ENCODE results near the gene RIBC2.

RIBC2 gene

DNA sequence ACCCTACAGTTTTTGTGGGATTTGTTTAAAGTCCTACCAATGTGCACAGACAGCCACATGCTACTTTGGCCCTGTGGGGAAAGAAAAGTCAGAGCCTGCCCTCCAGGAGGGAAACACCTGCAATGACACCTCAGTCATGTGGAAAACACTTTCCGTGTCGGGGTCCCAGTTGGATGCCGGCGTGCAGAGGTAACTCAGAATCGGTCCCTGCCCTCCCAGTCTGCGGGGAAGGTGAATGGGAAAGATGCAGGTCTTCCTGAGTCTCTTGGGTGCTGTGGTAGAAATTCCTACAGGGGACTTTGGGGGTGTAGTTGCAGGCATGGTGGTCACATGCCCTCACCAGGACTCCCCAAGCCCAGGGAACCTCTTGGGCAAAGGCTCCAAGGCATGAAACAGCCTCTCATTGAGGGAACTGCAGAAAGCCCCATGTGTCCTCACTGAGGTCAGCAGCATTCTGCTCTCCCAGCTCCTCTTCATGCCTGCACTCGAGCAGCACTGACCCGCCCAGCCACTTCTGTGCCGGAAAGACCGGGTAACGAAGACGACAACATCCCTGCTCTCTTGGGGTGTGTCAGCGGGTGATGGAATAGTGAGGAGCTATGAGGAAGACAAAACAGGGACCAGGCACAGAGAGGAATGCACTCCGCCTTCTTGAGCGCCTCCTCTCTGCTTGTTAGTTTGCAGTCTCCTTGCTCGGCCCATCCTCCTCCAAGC lies 4.7 kb downstream of the RIBC2 start:
- Mint-ChIP-seq H3K27me3 (ENCODE audit: low read depth) (no peaks in the 10 kb centered on the region), H3K4me1 (ENCODE audit: low read depth) (peaks cover 14% of the 10 kb centered on the region)

DNA sequence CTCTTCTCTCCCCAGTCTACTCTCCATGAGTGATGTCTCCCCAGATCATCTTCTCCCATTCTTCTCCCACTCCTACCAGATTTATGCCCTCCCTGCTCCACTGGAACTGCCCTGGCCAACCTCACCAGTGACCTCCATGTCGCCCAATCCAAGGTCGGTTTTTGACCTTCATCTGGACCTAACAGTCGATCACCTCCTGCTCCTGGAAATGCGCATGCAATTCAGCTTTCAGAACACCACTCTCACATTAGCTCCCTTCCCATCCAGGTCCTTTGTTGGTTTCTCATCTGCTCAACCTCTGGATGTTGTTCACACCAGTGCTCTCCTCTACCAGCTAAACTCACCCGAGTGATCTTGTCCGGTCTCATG lies 5.3 kb downstream of the RIBC2 start:
- Mint-ChIP-seq H3K27ac (no peak overlapping the region), H3K36me3 (ENCODE audit: low read depth) (peaks cover 32% of the 10 kb centered on the region), H3K27me3 (ENCODE audit: low read depth) (no peaks in the 10 kb centered on the region), H3K9me3 (no peaks in the 10 kb centered on the region), H3K4me3 (no peak overlapping the region), H3K4me1 (ENCODE audit: low read depth) (peaks cover 13% of the 10 kb centered on the region)
- DNase-seq (ENCODE audit: low spot score) = no peak

More for the DNA sequence above, 4.7 kb downstream of the RIBC2 start:
- Mint-ChIP-seq H3K4me3 (no peak overlapping the region), H3K27ac (no peak overlapping the region), H3K9me3 (no peaks in the 10 kb centered on the region), H3K36me3 (ENCODE audit: low read depth) (peaks cover 32% of the 10 kb centered on the region)
- DNase-seq (ENCODE audit: low spot score) = no peak

DNA sequence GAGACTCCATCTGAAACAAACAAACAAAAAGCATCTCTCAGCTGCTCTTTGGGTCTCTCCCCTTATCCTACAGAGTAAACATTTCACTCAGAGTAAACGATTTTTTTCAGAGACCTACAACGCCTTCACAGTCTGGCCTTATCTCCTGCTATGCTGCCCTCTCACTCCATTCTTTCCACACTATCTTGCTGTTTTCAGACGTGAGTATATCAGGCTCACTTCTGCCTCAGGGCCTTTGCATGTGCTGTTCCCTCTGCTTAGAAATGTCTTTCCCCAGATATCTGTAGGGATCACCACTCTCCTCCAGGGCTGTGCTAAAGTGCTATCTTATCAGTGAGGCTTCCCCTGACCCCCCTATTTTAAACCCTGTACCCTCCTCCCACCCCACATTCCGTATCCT lies 6.5 kb downstream of the RIBC2 start:
- Mint-ChIP-seq H3K36me3 (ENCODE audit: low read depth) (peaks cover 32% of the 10 kb centered on the region), H3K4me1 (ENCODE audit: low read depth) (peaks cover 5% of the 10 kb centered on the region), H3K4me3 (no peak overlapping the region), H3K27me3 (ENCODE audit: low read depth) (no peaks in the 10 kb centered on the region), H3K27ac (no peak overlapping the region), H3K9me3 (no peaks in the 10 kb centered on the region)
- no peak for DNase-seq (ENCODE audit: low spot score)

DNA sequence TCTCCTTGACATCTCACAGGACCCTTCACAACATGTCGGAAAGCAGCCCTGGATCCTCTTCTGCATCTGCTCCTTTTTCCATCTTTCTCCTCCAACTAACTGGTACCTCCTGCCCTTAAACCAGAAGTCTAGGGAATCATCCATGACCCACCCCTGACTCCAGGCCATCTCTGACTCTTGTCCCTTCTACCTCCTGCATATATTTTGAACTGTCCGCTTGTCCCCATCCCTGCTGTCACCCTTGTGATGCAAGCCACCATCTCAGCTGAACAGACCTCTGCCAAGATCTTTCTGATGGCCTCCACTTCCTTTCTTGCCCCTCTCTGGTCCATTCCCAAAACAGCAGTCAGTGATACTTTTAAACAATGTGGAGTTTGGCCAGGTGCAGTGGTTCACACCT lies 7.0 kb downstream of the RIBC2 start:
- Mint-ChIP-seq H3K4me1 (ENCODE audit: low read depth) (peaks cover 5% of the 10 kb centered on the region), H3K27ac (no peak overlapping the region), H3K9me3 (no peaks in the 10 kb centered on the region), H3K27me3 (ENCODE audit: low read depth) (no peaks in the 10 kb centered on the region), H3K36me3 (ENCODE audit: low read depth) (peaks cover 32% of the 10 kb centered on the region), H3K4me3 (no peak overlapping the region)
- DNase-seq (ENCODE audit: low spot score) = no peak

DNA sequence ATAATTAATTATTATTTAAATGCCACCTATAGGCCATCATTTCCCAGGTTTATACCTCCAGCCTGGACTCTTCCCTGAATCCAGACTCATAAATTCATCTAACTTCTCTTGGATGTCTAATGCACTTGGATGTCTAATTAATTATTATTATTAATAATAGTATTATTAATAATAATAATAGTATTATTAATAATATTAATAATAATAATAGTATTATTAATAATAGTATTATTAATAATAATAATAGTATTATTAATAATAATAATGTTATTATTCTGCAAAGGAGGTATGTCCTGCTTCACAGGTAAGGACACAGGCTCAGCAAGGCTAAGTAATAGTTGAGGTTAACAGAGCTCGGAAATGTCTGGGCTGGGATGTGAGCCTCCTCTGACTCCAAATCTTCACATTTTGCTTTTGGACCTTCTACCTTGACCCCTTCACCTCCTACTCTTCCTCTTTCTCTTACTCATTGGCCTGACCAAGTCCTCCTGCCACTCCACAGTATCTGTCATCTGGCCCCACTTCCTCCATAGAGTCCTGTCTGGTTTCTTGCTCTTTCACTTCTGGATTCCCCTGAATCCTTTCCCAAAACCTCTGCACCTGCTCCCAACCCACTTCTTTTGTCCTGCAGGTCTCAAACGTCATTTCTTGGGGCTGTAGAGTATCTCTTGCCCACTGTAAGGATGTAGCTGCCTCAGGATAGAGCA lies 8.0 kb downstream of the RIBC2 start:
- no peak for DNase-seq (ENCODE audit: low spot score)
- no peaks in the 10 kb centered on the region for H3K27me3 Mint-ChIP-seq (ENCODE audit: low read depth)
- peaks cover 4% of the 10 kb centered on the region for H3K9me3 Mint-ChIP-seq
- no peak overlapping the region for H3K4me3 Mint-ChIP-seq
- no peak overlapping the region for H3K27ac Mint-ChIP-seq
- H3K36me3 Mint-ChIP-seq (ENCODE audit: low read depth) = peaks cover 33% of the 10 kb centered on the region
- peaks cover 2% of the 10 kb centered on the region for H3K4me1 Mint-ChIP-seq (ENCODE audit: low read depth)

DNA sequence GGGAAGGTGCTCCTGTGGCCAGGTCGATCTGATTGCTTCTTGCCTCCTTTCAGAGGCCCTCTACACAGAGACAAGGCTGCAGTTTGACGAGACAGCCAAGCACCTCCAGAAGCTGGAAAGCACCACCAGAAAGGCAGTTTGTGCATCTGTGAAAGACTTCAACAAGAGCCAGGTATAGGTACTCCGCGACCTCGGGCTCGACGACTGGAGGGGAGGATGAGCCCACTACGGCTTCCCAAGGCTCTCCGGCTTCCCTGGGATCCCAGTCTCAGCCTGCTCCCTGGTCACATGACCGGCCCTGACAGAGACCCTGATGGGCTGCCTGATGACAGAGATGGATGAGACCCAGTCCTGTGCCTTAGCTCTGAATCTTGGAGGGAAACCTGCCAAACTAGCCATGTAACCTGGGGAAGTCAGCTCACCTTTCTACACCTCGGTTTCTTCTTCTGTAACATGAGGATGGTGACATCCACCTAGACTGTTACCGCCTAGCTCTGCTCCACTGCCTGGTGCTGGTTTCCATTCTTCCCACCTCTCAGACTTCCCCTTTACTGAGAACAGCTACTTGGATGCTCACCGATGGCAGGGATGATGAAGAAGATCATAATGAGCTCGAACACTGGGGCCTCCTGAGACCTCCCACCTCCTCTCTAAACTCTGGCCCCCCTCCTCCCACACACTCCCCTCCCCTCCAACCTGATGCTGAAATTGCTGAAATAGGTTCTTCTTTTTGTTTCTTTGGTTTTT lies 8.9 kb downstream of the RIBC2 start:
- H3K27ac Mint-ChIP-seq = no peak overlapping the region

DNA sequence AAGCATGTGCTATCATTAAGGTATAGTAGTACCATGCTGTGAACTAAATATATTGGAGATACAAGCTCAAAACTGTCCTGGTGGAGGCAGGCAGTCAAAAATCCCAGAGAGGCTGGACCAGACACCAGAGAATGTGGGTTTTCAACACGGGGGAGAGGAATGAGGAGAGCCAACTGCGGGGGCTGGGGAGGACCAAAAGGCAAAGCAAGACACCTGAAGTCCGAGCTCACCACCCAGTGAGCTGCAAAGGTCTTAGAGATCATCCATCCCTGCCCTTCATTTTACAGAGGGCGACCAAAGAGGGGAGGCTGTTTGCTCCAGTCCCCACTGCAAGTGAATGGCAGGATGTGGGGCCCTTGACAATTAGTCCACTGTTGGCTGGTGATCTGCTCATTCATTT lies 10.0 kb downstream of the RIBC2 start:
- peaks cover 35% of the 10 kb centered on the region for H3K36me3 Mint-ChIP-seq (ENCODE audit: low read depth)
- no peaks in the 10 kb centered on the region for H3K4me1 Mint-ChIP-seq (ENCODE audit: low read depth)
- no peak overlapping the region for H3K27ac Mint-ChIP-seq
- no peak for DNase-seq (ENCODE audit: low spot score)
- peaks cover 10% of the 10 kb centered on the region for H3K9me3 Mint-ChIP-seq
- no peaks in the 10 kb centered on the region for H3K27me3 Mint-ChIP-seq (ENCODE audit: low read depth)
- H3K4me3 Mint-ChIP-seq = no peak overlapping the region

More for the DNA sequence above, 8.9 kb downstream of the RIBC2 start:
- no peak overlapping the region for H3K4me3 Mint-ChIP-seq
- H3K4me1 Mint-ChIP-seq (ENCODE audit: low read depth) = no peaks in the 10 kb centered on the region
- DNase-seq (ENCODE audit: low spot score) = no peak
- peaks cover 10% of the 10 kb centered on the region for H3K9me3 Mint-ChIP-seq
- H3K27me3 Mint-ChIP-seq (ENCODE audit: low read depth) = no peaks in the 10 kb centered on the region
- H3K36me3 Mint-ChIP-seq (ENCODE audit: low read depth) = peaks cover 39% of the 10 kb centered on the region

DNA sequence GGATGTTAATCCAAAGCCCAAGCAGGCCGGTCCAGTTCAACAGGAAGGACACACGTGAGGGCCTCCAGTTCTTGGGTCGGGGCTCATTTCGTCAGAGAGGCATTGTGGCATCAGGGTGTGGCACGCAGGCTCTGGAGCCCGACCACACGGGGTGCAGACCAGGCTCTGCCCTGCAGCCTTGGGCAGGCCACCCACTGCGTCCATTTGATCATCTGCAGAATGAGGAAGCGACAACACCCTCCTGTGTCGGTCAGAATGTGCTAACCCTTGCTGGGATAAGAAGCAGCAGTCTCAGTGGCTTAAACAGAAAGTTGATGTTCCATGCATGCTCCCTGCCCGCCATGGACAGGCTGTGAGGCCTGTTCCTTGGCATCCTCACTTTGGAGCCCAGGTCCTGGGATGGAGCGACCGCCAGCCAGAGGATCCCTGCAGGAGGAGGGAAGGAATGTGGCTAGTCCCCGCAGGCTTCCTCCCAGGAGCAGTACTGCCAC lies 10.8 kb downstream of the RIBC2 start:
- no peak for DNase-seq (ENCODE audit: low spot score)
- H3K36me3 Mint-ChIP-seq (ENCODE audit: low read depth) = peaks cover 27% of the 10 kb centered on the region
- H3K4me1 Mint-ChIP-seq (ENCODE audit: low read depth) = no peaks in the 10 kb centered on the region
- no peak overlapping the region for H3K4me3 Mint-ChIP-seq
- H3K27me3 Mint-ChIP-seq (ENCODE audit: low read depth) = no peaks in the 10 kb centered on the region
- H3K27ac Mint-ChIP-seq = no peak overlapping the region
- peaks cover 10% of the 10 kb centered on the region for H3K9me3 Mint-ChIP-seq

DNA sequence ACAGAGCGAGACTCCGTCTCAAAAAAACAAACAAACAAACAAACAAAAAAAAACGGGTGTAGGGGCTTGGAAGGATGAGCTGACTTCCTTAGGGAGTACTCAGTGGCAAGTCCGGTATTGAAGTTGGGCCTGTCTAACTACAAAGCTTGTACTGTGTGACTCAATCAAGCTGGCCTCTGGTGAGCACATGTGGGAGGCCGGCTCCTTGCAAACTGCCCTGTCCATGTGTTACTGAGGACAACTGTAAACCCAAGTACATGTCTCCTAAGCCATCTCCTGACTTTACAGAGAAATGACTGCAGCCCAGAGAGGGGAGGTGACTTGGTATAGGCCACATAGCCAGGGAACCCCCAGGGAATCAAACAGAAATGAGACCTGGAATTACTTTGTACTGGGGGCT lies 11.6 kb downstream of the RIBC2 start:
- no peak overlapping the region for H3K4me3 Mint-ChIP-seq
- H3K4me1 Mint-ChIP-seq (ENCODE audit: low read depth) = no peaks in the 10 kb centered on the region
- no peaks in the 10 kb centered on the region for H3K27me3 Mint-ChIP-seq (ENCODE audit: low read depth)
- H3K27ac Mint-ChIP-seq = no peak overlapping the region
- peaks cover 10% of the 10 kb centered on the region for H3K9me3 Mint-ChIP-seq
- peaks cover 25% of the 10 kb centered on the region for H3K36me3 Mint-ChIP-seq (ENCODE audit: low read depth)
- no peak for DNase-seq (ENCODE audit: low spot score)

DNA sequence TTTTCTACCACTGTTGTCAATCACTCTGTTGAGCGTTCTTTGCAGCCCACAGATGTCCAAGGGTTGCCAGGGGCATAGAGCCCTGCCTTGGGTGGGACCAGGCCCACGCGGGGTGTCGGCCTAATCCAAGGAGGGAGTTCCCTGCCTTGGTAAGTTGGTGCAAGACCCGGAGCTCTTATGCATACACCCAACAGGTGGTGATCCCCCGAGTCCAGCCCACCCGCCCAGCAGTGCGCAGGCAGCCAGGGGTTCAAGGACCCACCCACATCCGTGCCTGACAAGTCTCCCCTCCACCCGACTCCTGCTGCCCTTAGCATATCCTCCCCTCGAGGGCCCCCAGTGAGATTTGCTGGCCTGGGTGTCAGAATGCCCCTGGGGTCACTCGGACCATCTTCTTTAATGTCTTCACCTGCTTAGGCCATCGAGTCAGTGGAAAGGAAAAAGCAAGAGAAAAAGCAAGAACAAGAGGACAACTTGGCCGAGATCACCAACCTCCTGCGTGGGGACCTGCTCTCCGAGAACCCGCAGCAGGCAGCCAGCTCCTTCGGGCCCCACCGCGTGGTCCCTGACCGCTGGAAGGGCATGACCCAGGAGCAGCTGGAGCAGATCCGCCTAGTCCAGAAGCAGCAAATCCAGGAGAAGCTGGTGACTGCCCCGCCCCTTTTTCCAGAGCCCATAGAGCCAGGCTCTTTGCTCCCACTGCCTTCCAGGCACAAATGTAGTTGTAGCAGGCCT lies 12.2 kb downstream of the RIBC2 start:
- DNase-seq (ENCODE audit: low spot score) = no peak
- Mint-ChIP-seq H3K36me3 (ENCODE audit: low read depth) (peaks cover 19% of the 10 kb centered on the region), H3K4me3 (no peak overlapping the region), H3K4me1 (ENCODE audit: low read depth) (no peaks in the 10 kb centered on the region), H3K27ac (no peak overlapping the region), H3K27me3 (ENCODE audit: low read depth) (no peaks in the 10 kb centered on the region), H3K9me3 (peaks cover 10% of the 10 kb centered on the region)

DNA sequence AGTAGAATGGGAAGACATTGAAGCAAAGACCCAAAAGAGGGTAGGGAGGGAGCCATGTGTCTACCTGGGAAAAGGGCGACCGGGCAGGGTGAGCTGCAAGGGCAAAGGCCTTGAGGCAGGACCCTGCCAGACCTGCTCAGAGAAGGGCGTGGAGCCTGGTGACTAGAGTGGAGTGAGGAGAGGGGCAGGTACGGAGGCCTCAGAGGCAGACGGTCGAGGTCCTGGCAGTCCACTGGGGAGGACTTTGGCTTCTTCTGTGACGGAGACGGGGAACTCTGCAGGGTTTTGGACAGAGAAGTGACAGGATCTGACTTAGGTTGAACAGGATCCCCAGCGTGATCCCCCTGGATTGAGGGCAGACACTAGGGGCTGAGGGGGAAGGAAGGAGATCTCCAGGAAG lies 12.9 kb downstream of the RIBC2 start:
- Mint-ChIP-seq H3K4me1 (ENCODE audit: low read depth) (no peaks in the 10 kb centered on the region), H3K36me3 (ENCODE audit: low read depth) (peaks cover 19% of the 10 kb centered on the region), H3K4me3 (no peak overlapping the region), H3K27ac (no peak overlapping the region), H3K9me3 (peaks cover 10% of the 10 kb centered on the region), H3K27me3 (ENCODE audit: low read depth) (no peaks in the 10 kb centered on the region)
- DNase-seq (ENCODE audit: low spot score) = no peak

DNA sequence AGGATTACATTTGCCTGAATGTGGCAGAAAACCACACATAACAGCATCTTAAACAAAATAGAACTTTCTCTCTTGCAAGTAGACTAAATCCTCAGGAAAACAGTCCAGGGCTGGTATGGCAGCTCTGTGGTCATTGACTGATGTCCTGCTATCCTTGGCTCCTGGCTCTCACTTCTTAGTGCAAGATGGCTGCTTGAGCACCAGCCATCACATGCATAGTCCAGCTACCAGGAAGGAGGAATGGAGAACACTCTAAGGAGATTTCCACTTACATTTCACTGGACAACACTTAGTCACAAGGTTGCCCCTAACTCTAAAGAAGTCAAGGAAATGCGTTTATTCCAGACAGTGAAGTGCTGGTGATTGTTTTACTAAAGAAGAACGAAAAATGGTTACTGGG lies 13.6 kb downstream of the RIBC2 start:
- peaks cover 10% of the 10 kb centered on the region for H3K9me3 Mint-ChIP-seq
- H3K4me3 Mint-ChIP-seq = no peak overlapping the region
- H3K4me1 Mint-ChIP-seq (ENCODE audit: low read depth) = no peaks in the 10 kb centered on the region
- H3K27ac Mint-ChIP-seq = no peak overlapping the region
- no peaks in the 10 kb centered on the region for H3K27me3 Mint-ChIP-seq (ENCODE audit: low read depth)
- peaks cover 14% of the 10 kb centered on the region for H3K36me3 Mint-ChIP-seq (ENCODE audit: low read depth)
- DNase-seq (ENCODE audit: low spot score) = no peak

DNA sequence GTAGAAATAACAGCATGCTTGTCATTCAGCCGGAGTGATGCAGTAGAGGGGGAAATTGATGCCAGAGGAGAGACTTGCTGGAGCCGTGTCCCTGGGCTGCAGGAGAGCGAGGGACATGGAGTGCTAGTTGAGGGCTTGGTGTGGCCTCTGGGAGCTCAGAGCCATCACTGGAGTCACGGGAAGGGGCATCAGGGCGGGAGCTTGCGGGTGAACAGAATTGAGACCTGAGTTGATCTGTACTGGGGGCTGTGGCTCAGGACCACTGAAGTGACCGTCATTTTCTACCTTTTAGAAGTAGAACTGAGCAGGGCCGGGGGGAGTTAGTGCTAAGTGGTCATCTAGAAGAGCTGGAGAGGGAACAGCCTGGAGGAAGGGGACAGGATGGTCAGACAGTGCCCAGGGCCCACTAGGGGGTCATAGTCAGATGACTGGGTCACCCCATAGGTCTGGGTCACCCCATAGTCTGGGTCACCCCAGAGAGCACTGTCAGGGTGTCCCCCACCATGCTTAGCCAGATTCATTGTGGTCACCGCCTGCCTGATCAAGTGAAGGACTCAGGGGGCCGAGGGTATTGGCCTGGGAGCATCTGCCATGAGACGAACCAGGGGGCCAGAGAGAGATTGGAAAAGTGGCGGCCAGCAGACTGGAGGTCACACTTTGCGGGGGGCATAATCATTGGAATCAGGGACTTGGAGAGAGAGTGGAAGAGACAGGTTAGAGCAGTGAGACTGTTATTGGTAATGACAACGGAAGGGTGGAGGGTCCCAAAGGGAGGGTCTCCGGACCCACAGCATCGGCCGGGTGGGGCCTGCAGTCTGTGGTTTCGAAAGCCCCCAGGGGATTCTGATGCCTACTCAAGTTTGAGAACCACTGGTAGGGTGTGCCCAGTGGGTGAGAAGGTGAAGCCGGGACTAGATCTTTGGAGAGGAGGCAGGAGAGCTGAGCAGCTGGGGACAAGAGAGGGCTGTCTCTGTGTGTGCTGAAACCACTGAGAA lies 15.2 kb downstream of the RIBC2 start:
- H3K27me3 Mint-ChIP-seq (ENCODE audit: low read depth) = no peaks in the 10 kb centered on the region
- H3K36me3 Mint-ChIP-seq (ENCODE audit: low read depth) = peaks cover 14% of the 10 kb centered on the region
- no peak overlapping the region for H3K27ac Mint-ChIP-seq
- H3K4me3 Mint-ChIP-seq = no peak overlapping the region
- H3K4me1 Mint-ChIP-seq (ENCODE audit: low read depth) = no peaks in the 10 kb centered on the region
- DNase-seq (ENCODE audit: low spot score) = no peak
- peaks cover 10% of the 10 kb centered on the region for H3K9me3 Mint-ChIP-seq

All from T-helper 2 cell treated with Interferon-gamma antibody and Interleukin-4, amounts not matched to agents 5 μg/mL and 100 μg/mL, for 36 hours (primary cell).